ENCODE data around the gene MTA3.

MTA3 gene

DNA sequence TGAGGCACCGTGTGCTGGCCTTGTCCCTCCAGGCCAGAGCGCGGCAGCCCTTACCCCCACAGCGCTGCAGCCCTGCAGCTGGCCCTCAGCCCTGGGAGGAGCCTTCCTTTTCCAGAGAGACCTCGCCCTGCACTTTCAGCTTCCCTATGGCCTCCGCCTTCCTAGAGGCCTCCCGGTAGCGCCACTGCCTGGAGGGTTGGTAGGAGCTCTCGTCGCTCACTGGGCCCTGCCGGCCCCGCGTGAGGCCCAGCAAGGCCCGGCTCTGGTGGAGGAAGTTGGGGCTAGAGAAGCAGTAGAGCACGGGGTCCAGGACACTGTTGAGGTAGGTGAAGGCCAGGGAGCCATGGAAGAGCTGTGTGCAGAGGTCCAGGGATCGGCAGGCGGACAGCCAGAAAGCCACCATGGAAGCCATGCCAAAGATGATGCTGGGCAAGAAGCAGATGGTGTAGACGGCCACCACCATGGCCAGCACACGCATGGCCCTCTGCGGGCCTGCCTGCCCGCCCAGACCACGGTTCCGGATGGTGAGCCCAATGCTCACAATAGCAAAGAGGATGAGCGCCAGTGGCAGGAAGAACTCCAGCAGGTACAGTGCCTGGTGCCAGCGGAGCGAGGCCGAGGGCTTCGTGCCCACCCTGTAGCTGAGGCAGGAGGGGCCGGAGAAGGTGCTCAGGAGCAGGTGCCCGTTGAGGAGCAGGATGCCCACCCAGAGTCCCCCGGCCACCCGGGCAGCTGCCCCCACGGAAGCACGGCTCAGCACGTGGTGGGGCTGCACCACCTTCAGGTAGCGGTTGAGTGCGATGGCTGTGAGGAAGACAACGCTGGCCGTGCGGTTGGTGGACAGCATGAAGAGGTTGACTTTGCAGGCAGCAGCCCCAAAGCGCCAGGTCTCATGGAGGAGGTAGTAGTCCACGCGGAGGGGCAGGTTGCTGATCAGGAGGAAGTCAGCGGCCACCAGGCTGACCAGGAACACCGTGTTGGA, 194.7 kb downstream of the MTA3 start:
- Histone ChIP-seq H3K27me3 (ENCODE audit: insufficient read depth, insufficient read length) (no peaks in the 10 kb centered on the region), H3K4me1 (ENCODE audit: insufficient read depth, insufficient read length) (peaks cover 12% of the 10 kb centered on the region), H3K9me3 (ENCODE audit: insufficient read depth, low read length) (no peaks in the 10 kb centered on the region), H3K36me3 (ENCODE audit: insufficient read depth, insufficient read length, low read length) (no peaks in the 10 kb centered on the region), H3K9ac (ENCODE audit: insufficient read length, low read depth) (no peak overlapping the region), H3K4me3 (ENCODE audit: insufficient read length, low read depth) (no peak overlapping the region)
- TF ChIP-seq ZNF274 (IDR thresholded peaks at IDR 0.05; ENCODE audit: low read depth, low read length): no peak
- TF ChIP-seq SUZ12 (IDR thresholded peaks at IDR 0.05; ENCODE audit: extremely low read depth, insufficient read depth, insufficient read length): no peak
- TF ChIP-seq YY1 (IDR thresholded peaks at IDR 0.05; ENCODE audit: insufficient read depth, insufficient read length): no peak
- no peak for DNase-seq (ENCODE audit: low read depth, low spot score)

DNA sequence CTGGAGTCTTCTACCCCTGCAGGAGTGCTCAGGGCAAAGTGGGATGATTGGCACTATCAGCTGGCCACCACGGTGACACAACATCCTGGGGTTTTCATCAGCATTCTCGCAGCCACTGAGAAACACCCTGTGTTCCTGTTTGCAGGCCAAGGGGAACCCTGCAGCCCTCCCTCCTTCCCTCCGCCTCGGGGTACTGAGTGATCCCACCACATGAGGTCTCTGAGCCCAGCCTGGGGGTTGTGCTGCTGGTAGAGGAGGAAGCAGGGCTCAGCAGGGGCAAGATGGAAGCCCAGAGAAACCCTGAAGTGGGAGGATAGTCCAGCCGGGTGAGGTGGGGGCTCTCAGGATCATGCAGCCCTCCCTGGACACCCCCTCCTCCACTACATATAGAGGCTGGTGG, 195.7 kb downstream of the MTA3 start, which contains the start of gene OXER1:
OXER1 (minus strand) TSS at position 40 of the 400 bp plus-strand sequence. CDS start 73 bp downstream, outside the sequence.
- no peak for DNase-seq (ENCODE audit: low read depth, low spot score)
- no peak for TF ChIP-seq ZNF274 (IDR thresholded peaks at IDR 0.05; ENCODE audit: low read depth, low read length)
- TF ChIP-seq SUZ12 (IDR thresholded peaks at IDR 0.05; ENCODE audit: extremely low read depth, insufficient read depth, insufficient read length): no peak
- TF ChIP-seq YY1 (IDR thresholded peaks at IDR 0.05; ENCODE audit: insufficient read depth, insufficient read length): no peak
- H3K36me3 ChIP-seq (ENCODE audit: insufficient read depth, insufficient read length, low read length): no peaks in the 10 kb centered on the region
- H3K4me1 ChIP-seq (ENCODE audit: insufficient read depth, insufficient read length): peaks cover 12% of the 10 kb centered on the region
- H3K9ac ChIP-seq (ENCODE audit: insufficient read length, low read depth): no peak within 1 kb of the TSS
- no peaks in the 10 kb centered on the region for H3K27me3 ChIP-seq (ENCODE audit: insufficient read depth, insufficient read length)
- no peaks in the 10 kb centered on the region for H3K9me3 ChIP-seq (ENCODE audit: insufficient read depth, low read length)
- no peak within 1 kb of the TSS for H3K4me3 ChIP-seq (ENCODE audit: insufficient read length, low read depth)

DNA sequence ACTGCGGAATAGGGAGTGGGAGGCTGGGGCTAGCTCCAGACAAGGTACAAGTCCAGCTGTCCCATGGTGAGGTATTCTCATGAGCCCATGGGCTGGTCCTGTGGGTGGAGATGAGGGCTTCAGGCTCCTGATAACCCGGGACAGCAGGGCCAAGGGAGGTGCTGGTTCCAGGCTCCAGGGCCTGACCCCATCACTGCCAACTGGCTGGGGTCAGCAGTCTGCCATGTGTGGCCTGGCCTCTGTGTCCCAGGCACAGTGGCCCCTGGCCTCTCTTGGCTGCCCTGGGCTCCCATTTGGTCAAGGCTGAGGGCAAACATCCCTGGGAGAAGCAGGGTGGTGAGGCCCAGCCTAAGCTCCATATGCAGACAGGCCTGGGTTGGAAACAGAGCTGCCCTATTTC, 196.5 kb downstream of the MTA3 start:
- no peak overlapping the region for H3K9ac ChIP-seq (ENCODE audit: insufficient read length, low read depth)
- H3K4me3 ChIP-seq (ENCODE audit: insufficient read length, low read depth): no peak overlapping the region
- no peaks in the 10 kb centered on the region for H3K36me3 ChIP-seq (ENCODE audit: insufficient read depth, insufficient read length, low read length)
- peaks cover 12% of the 10 kb centered on the region for H3K4me1 ChIP-seq (ENCODE audit: insufficient read depth, insufficient read length)
- no peaks in the 10 kb centered on the region for H3K9me3 ChIP-seq (ENCODE audit: insufficient read depth, low read length)
- no peak for TF ChIP-seq YY1 (IDR thresholded peaks at IDR 0.05; ENCODE audit: insufficient read depth, insufficient read length)
- no peak for DNase-seq (ENCODE audit: low read depth, low spot score)
- H3K27me3 ChIP-seq (ENCODE audit: insufficient read depth, insufficient read length): no peaks in the 10 kb centered on the region

DNA sequence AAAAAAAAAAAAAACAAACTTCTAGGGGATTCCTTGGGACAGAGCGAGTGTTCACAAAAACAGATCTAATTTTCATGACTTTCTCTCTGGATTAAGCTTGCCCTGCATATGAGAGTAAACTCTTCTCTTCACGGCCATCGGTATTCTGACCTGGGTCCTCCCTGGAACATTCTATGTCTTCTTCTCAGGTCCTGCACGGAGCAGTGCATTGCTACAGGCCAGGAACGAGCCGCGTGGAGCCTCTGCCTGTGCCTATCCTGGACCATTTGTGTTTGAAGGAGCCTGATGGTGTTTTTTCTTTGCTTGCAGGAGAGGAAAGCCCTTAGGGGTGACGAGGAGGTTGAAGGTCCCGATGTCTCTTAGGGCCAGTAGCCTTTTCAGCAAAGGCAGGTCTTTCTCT, 197.3 kb downstream of the MTA3 start:
- H3K4me3 ChIP-seq (ENCODE audit: insufficient read length, low read depth): no peak overlapping the region
- no peak overlapping the region for H3K9ac ChIP-seq (ENCODE audit: insufficient read length, low read depth)
- no peaks in the 10 kb centered on the region for H3K36me3 ChIP-seq (ENCODE audit: insufficient read depth, insufficient read length, low read length)
- H3K9me3 ChIP-seq (ENCODE audit: insufficient read depth, low read length): no peaks in the 10 kb centered on the region
- H3K27me3 ChIP-seq (ENCODE audit: insufficient read depth, insufficient read length): no peaks in the 10 kb centered on the region
- no peak for TF ChIP-seq YY1 (IDR thresholded peaks at IDR 0.05; ENCODE audit: insufficient read depth, insufficient read length)
- TF ChIP-seq SUZ12 (IDR thresholded peaks at IDR 0.05; ENCODE audit: extremely low read depth, insufficient read depth, insufficient read length): no peak
- TF ChIP-seq ZNF274 (IDR thresholded peaks at IDR 0.05; ENCODE audit: low read depth, low read length): no peak
- H3K4me1 ChIP-seq (ENCODE audit: insufficient read depth, insufficient read length): peaks cover 15% of the 10 kb centered on the region
- DNase-seq (ENCODE audit: low read depth, low spot score): no peak

DNA sequence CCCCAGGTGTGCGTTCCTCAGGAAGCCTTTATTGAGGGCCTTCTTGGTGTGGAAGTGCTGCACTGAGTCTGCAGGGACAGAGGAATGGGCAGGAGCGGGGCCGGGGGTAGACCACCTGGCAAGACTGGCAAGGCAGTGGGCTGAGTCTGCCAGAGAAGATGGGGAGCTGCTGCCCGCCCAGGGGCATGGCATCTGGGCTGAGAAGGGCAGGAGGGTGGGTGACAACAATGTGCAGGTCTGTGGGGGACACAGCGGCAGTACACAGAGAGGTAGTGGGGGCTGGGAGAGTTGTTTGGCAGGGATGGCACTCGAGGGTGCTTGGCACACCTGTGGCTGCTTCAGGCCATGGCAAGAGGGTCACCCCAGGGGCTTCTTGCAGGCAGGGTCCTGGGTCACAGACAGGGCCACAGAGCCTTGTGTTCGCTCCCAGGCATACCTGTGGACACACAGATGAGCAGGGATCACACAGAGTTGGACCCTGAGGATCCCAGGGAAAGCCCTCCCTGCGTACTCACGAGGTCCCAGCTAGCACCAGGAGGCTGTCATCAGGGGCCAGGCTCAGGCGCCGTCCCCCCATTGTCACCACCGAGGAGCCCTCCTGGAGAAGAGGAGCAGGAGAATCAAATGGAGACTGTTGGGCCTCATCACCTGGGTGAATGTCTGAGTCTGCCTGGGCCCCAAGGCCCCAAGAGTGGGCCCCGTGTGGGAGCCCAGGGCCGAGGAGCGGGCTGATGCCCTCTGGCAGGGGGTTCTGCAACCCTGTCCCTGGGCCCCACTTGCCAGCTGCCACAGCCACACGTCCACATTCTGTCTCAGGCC, 198.9 kb downstream of the MTA3 start:
- Histone ChIP-seq H3K9ac (ENCODE audit: insufficient read length, low read depth) (no peak overlapping the region), H3K27me3 (ENCODE audit: insufficient read depth, insufficient read length) (no peaks in the 10 kb centered on the region), H3K9me3 (ENCODE audit: insufficient read depth, low read length) (no peaks in the 10 kb centered on the region), H3K4me1 (ENCODE audit: insufficient read depth, insufficient read length) (peaks cover 10% of the 10 kb centered on the region), H3K4me3 (ENCODE audit: insufficient read length, low read depth) (no peak overlapping the region), H3K36me3 (ENCODE audit: insufficient read depth, insufficient read length, low read length) (no peaks in the 10 kb centered on the region)
- DNase-seq (ENCODE audit: low read depth, low spot score): no peak
- TF ChIP-seq SUZ12 (IDR thresholded peaks at IDR 0.05; ENCODE audit: extremely low read depth, insufficient read depth, insufficient read length) (no peak), ZNF274 (IDR thresholded peaks at IDR 0.05; ENCODE audit: low read depth, low read length) (no peak), YY1 (IDR thresholded peaks at IDR 0.05; ENCODE audit: insufficient read depth, insufficient read length) (no peak)

DNA sequence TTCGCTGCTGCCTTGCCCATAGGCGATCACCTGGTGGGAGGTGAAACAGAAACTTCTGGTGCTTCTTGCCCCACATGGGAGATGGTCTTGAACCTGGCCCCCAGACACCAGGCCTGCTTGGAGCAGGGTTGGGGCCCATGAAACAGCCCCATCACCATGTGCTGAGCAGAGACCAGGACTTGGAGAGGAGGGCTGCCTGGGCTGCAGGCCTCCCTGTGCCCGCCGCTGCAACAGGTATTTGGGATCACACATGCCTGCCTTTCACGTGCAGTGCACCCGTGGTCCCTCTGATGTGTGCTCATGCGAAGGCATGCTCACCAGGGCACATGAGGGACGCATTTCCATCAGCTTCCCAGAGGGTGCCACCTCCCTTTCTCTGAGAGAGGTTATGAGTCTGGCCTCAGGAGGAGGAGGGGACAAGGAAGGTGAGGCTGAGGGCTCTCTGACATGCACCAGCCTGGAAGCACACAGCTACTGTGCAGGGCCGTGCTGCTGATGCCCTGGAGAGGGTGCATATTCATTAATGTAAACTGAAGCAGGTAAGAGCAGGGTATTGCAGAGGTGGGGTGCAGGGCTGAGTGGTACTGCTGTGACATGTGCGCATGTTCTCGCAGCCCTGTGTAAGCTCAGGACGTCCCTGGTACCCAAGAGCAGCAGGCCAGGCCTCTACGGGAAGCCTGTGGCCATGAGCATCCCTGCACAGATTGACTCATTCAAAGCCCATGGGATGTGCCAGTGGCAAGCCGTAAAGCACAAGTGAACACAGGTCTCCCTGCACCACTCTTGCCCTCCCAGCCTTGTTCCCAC, 199.7 kb downstream of the MTA3 start:
- H3K27me3 ChIP-seq (ENCODE audit: insufficient read depth, insufficient read length): no peaks in the 10 kb centered on the region
- DNase-seq (ENCODE audit: low read depth, low spot score): no peak
- no peak overlapping the region for H3K9ac ChIP-seq (ENCODE audit: insufficient read length, low read depth)
- H3K36me3 ChIP-seq (ENCODE audit: insufficient read depth, insufficient read length, low read length): no peaks in the 10 kb centered on the region
- no peaks in the 10 kb centered on the region for H3K9me3 ChIP-seq (ENCODE audit: insufficient read depth, low read length)
- H3K4me3 ChIP-seq (ENCODE audit: insufficient read length, low read depth): no peak overlapping the region
- peaks cover 10% of the 10 kb centered on the region for H3K4me1 ChIP-seq (ENCODE audit: insufficient read depth, insufficient read length)
- TF ChIP-seq YY1 (IDR thresholded peaks at IDR 0.05; ENCODE audit: insufficient read depth, insufficient read length) (no peak), SUZ12 (IDR thresholded peaks at IDR 0.05; ENCODE audit: extremely low read depth, insufficient read depth, insufficient read length) (no peak)
